ENCODE data around the gene CLPSL2. TPM values are rescaled to one million over a fixed set of nuclear protein-coding genes. Genes with fewer than 3 reads are reported as not detected.

Gene CLPSL2, protein sequence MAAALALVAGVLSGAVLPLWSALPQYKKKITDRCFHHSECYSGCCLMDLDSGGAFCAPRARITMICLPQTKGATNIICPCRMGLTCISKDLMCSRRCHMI
- total RNA-seq (2022; extraction: Qiagen RNA extraction; ENCODE audit: low read depth) = 0.50 to 1.4 TPM (median 1.3 TPM) in 4 of 5 replicates, not detected in the other

DNA sequence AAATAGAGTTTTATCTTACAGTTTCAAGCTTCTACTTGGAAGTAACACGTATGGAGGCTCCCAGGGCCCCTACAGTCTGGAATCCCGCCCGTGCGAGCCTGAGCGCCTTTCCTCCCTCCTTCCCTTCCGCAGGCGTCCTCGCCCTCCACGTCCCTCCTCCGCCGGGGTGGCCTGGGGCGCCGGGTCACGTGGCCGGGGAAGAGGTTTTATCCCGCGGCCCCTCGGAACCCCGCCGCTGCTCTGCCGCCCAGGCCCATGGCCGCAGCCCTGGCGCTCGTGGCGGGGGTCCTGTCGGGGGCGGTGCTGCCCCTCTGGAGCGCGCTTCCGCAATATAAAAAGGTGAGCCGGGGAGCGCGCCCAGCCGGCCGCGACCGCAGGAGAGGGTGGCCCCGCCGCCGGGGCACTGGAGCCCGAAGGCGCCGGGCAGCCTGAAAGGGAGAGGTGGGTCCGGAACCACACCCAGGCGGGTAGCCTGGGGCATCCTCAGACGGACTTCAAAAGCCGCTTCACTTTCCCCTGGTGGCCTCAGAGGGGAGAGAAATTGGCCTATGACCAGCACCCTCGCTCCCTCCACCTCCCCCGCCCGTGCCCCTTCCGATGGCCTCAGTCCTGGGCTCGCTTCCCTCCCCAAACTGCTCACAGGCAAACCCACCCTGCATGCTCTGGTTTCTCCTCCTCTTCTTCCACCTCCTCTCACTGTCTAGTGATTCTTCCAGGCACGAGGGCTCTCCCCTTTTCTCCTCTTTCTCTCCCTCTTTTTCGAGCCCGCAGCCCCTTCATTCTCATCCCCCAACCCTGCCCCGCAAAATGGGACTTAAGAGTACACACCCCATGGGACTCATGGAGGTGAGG, at the start of gene CLPSL2:
TSS of gene CLPSL2 (plus strand) at position 235 of the 852 bp plus-strand sequence. CDS start at position 256, 21 bp downstream.

DNA sequence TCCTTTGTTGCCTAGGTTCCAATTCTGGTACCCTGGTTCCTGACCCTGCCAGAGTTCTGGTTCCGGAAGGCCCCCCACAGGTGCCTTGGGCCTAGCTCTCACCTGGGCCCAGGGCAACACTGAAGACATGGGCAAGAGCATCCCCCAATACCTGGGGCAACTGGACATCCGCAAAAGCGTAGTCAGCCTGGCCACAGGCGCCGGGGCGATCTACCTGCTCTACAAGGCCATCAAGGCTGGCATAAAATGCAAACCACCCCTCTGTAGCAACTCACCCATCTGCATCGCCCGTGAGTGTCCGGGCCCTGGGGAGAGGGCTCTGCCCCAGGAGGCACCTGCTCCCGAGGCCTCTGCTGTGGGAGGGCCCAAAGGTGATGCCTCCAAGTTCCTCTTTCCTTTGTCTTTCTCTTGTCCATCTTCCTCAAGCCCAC, 39.4 kb upstream of the CLPSL2 start, which contains the start of gene ARMC12:
TSS of gene ARMC12 (plus strand) at position 51 of the 431 bp plus-strand sequence. CDS start at position 128, 77 bp downstream.

DNA sequence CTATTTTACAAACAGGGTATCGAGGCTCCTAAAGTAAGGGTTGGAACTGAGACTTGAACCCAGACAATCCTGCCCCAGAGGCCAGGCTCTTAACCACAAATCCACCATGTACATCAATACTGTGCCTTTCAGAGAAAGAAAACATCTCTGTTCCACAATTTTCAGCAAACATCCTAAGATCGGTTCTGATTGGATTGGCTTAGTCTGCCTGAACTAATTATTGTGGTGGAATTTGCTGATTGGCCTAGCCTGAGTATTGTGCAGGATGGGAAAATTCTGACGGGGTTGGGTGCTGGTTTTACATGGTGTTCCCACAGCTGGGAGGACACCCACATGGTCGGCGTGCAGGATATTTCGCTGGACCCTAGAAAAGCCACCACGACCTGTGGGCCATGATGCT, 4.3 kb downstream of the CLPSL2 start, which contains the start of gene CLPSL1:
TSS of gene CLPSL1 (plus strand) at position 301 of the 400 bp plus-strand sequence. CDS start at position 393, 92 bp downstream.

DNA sequence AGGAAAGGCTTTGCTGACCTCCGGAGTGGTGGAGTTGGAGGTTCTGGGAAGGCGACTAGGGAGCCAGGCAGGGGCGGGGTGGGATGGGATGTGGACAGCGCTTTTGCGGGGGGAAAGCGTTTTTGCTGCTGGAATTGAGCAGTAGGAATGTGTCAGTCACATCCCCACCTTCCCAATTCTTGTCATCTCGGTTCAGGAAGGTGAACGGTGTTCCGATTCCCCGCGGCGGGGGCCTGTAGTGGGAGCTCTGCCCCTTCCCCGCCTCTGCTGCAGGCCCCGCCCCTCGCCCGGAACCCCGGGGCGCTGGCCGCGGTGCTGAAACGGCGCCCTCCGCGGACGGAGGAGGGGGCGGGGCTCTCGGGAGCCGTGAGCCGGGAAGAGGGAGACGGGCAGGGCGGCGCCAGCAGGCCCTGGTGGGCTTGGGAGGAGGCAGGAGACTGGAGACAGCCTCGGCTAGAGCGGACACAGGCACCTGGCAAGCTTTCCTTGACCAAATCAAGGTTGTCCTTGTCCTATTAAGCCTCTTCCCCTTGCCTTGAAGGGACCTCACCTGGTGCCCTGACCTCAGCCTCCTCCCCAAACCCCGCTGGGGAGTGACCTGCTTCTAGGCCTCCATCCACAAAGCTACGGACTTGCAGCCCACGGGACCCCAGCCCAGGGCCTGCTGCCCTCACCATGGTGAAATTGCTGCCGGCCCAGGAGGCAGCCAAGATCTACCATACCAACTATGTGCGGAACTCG, 28.8 kb downstream of the CLPSL2 start, which contains the start of gene LHFPL5:
TSS of gene LHFPL5 (plus strand) at position 357 of the 741 bp plus-strand sequence. CDS start at position 676, 319 bp downstream.

Other genes starting within 250 kb of the CLPSL2 start
- gene FKBP5, start 87.7 kb upstream of the CLPSL2 start, total RNA-seq (2022; extraction: Qiagen RNA extraction; ENCODE audit: low read depth) = 10.9 to 15.2 TPM (median 12.7 TPM) in 5 replicates
- gene ARMC12, start 39.6 kb upstream of the CLPSL2 start, total RNA-seq (2022; extraction: Qiagen RNA extraction; ENCODE audit: low read depth) = 0.15 to 0.46 TPM (median 0.27 TPM) in 4 of 5 replicates, not detected in the other
- not detected in 5 replicates for gene CLPSL1, start 4.4 kb downstream of the CLPSL2 start, total RNA-seq (2022; extraction: Qiagen RNA extraction; ENCODE audit: low read depth)
- not detected in 5 replicates for gene CLPS, start 20.7 kb downstream of the CLPSL2 start, total RNA-seq (2022; extraction: Qiagen RNA extraction; ENCODE audit: low read depth)
- 0.05 TPM in 1 of 5 replicates, not detected in the others for gene LHFPL5, start 28.8 kb downstream of the CLPSL2 start, total RNA-seq (2022; extraction: Qiagen RNA extraction; ENCODE audit: low read depth)
- gene SRPK1, start 144.5 kb downstream of the CLPSL2 start, total RNA-seq (2022; extraction: Qiagen RNA extraction; ENCODE audit: low read depth) = 20.8 to 51.4 TPM (median 35.2 TPM) in 5 replicates
- gene SLC26A8, start 248.0 kb downstream of the CLPSL2 start, total RNA-seq (2022; extraction: Qiagen RNA extraction; ENCODE audit: low read depth) = not detected in 5 replicates